Glomerular endothelial cell (primary cell): Measurements from ENCODE around the gene TBC1D9. TPM values are rescaled to one million over a fixed set of nuclear protein-coding genes. Genes with fewer than 3 reads are reported as not detected.

Experiments
- total RNA-seq: library from RNA; depleted of rRNA; stranded (reverse); fragments of >200 nt; gene quantifications from 2 replicates; pipeline ENCODE4 v1.2.3, GENCODE V29; 2015

The TBC1D9 gene
- total RNA-seq, 1 donor from 2014 or later: 72.3 TPM

Other genes with a start within 250 kb of the TBC1D9 start
- gene ELMOD2, start 232.2 kb downstream of the TBC1D9 start, total RNA-seq: 12.8 and 19.1 TPM in 2 replicates
- not detected in 2 replicates for gene UCP1, start 187.4 kb downstream of the TBC1D9 start, total RNA-seq